HG03095 (cell line): Measurements from ENCODE around the gene KLHL10.

Experiments
- ATAC-seq: cut with Tn5 transposase; IDR thresholded peaks from one replicate; pipeline ENCODE4 v1.9.1; 2021; ENCODE audit warnings: moderate library complexity; ENCODE audit not compliant: unreplicated experiment

Gene KLHL10

DNA sequence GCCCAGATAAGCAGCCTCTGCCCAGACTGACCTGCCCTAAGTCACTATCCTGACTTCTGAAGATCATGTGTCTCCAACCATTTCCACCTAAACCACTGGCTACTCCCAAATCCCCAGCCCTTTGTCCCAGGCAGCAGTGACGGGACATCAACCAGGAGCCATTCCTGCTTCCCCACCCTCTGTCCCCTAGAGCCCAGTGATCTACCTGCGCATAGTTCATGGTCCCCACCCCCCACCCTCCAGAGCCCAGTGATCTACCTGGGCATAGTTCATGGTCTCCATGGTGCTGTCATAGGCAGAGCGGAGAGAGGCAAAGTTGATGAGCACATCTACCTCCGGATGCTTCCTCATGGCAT lies 54.4 kb downstream of the KLHL10 start:
- no peak for ATAC-seq

GRCh38 chr17:41893384-41893783 lies 55.8 kb downstream of the KLHL10 start:
- no peak for ATAC-seq

DNA sequence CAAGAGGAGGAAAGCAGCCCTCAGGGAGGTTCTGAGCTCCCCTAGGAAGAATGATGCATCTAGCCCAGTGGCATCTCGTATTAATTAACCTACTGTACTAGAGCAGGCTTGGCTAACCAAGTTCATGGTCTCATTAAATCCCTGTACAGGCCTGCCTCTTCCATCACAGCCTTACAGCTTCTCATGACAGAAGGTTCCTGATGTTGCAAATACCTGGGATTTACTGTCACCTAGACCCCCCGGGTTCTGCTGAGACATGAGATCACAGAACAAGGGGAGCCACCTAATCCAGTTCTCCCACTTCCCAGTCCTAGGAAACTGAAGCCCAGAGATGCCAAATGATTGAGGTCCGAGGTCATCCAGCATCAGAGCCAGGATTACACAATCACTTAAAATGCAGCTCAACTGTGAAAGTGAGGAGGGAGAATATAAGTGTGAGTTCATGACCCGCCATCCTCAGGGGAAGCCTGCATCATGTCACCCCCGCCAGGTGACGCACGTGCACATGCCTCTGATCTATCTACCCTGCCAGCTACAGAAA lies 57.2 kb downstream of the KLHL10 start:
- ATAC-seq: no peak

DNA sequence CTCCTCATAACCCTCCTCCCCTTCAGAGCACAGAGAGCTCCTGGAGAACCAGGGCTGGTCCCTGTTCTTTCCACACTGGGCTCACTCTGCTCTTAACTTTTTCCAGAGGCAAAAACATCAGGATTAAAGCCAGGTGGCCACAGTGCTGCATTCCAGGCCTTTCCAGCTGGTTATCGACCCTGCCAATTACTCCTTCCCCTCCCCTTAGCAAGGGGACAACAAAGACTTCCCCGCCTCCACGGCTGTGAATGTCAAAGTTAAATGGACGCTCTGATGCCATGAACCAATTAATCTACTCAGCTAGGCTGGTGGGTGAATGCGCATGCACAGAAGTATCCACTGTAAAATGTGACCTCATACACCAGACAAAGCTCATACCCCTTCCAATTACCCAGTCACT lies 58.0 kb downstream of the KLHL10 start:
- ATAC-seq: no peak

DNA sequence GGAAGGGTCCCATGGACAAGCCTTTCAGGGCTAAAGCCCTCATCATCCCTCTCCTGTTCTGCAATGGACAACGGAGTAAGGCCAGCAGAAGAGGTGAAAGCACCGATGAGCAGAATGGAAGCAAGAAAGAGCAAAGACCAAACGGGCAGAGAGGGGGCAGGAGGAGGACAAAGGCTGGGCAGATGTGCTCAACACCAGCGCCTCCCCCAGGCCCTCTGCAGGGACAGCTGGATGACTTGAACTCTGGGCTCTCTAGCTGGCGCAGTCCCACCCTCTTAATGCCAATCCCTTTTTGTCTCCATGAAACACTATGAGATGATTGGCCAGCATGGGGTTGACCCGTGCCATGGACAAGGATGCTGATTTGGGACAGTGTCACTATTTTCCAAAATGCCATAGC lies 59.1 kb downstream of the KLHL10 start:
- ATAC-seq: no peak
